ENCODE data around the gene TBC1D21. TPM values are rescaled to one million over a fixed set of nuclear protein-coding genes. Genes with fewer than 3 reads are reported as not detected.

TBC1D21 gene, protein sequence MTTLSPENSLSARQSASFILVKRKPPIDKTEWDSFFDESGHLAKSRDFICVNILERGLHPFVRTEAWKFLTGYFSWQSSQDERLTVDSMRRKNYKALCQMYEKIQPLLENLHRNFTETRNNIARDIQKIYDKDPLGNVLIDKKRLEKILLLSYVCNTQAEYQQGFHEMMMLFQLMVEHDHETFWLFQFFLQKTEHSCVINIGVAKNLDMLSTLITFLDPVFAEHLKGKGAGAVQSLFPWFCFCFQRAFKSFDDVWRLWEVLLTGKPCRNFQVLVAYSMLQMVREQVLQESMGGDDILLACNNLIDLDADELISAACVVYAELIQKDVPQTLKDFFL
- not detected in 5 replicates for total RNA-seq (2022; extraction: Qiagen RNA extraction)

DNA sequence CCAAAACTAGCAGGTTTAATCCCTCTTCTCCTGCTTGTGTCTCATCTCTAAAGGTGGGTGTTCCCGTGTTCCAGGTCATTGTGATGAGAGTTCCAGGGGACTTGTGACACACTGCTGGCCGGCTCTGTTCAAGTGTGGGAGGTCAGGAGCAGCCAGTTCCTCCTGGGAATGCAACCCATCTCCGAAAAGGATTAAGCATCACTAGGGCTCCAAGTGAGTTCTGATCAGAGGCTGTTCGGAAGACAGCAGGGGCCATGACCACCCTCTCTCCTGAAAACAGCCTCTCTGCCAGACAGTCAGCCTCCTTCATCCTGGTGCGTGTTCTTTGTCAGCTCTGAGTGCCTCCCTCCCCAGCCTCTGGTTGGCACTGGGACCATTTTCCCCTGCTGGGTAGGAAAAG is at the start of gene TBC1D21:
Gene TBC1D21, plus strand, starts transcription at position 109 of the 400 bp plus-strand sequence. Its CDS starts 146 bp downstream, at position 255.

GRCh38 chr15:73926219-73927002 is 53.0 kb downstream of the TBC1D21 start, which contains the start of gene LOXL1:
TSS of gene LOXL1 (plus strand) at chr15:73926462. CDS start at chr15:73926784, 322 bp downstream.

Other genes starting within 250 kb of the TBC1D21 start
- gene NPTN, start 240.2 kb upstream of the TBC1D21 start, total RNA-seq (2022; extraction: Qiagen RNA extraction): 182 to 217 TPM (median 195 TPM) in 5 replicates
- gene CD276, start 189.2 kb upstream of the TBC1D21 start, total RNA-seq (2022; extraction: Qiagen RNA extraction): 70.7 to 80.8 TPM (median 76.4 TPM) in 5 replicates
- 0.95 to 3.1 TPM (median 1.4 TPM) in 5 replicates for gene INSYN1, start 120.2 kb upstream of the TBC1D21 start, total RNA-seq (2022; extraction: Qiagen RNA extraction)
- 0.38 to 0.90 TPM (median 0.81 TPM) in 5 replicates for gene LOXL1, start 52.9 kb downstream of the TBC1D21 start, total RNA-seq (2022; extraction: Qiagen RNA extraction)
- gene STOML1, start 118.7 kb downstream of the TBC1D21 start, total RNA-seq (2022; extraction: Qiagen RNA extraction): 9.1 to 13.1 TPM (median 12.1 TPM) in 5 replicates
- 12.1 to 16.1 TPM (median 15.8 TPM) in 5 replicates for gene PML, start 121.2 kb downstream of the TBC1D21 start, total RNA-seq (2022; extraction: Qiagen RNA extraction)
- gene GOLGA6A, start 209.0 kb downstream of the TBC1D21 start, total RNA-seq (2022; extraction: Qiagen RNA extraction): 0.07 to 0.26 TPM (median 0.10 TPM) in 5 replicates